Measurements from ENCODE around the gene ALK.

Gene ALK

DNA sequence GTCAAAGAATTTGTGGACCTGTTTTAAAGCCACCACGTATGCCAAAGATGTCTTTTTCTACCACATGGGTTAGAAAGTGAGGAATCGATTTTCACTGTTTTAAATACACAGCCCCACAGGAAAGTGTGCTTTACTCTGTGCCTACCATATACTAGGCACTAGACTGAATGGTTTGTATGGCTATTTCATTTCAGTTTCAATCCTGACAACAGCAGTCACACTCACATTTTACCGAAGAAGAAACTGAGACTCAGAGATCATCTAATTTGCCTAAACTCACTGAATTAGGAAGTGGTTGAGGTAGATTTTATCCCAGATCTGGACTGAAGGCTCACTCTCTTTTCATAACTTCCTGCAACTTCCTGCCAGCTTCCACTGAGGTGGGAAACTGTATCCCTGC is 176.4 kb downstream of the ALK start:
- no peak for TF ChIP-seq CREB1 (IDR thresholded peaks at IDR 0.05; ENCODE audit: low read depth)
- no peak for TF ChIP-seq CEBPB (IDR thresholded peaks at IDR 0.05)
- no peak for TF ChIP-seq TAF1 (IDR thresholded peaks at IDR 0.05; ENCODE audit: low read depth)
- TF ChIP-seq, protein P1, sequence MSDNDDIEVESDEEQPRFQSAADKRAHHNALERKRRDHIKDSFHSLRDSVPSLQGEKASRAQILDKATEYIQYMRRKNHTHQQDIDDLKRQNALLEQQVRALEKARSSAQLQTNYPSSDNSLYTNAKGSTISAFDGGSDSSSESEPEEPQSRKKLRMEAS (IDR thresholded peaks at IDR 0.05), result no peak
- no peak for TF ChIP-seq TCF12 (IDR thresholded peaks at IDR 0.05; ENCODE audit: low read depth)
- no peak for TF ChIP-seq TEAD4 (IDR thresholded peaks at IDR 0.05)
- TF ChIP-seq EP300 (IDR thresholded peaks at IDR 0.05; ENCODE audit: borderline replicate concordance), result no peak
- TF ChIP-seq, protein P2, sequence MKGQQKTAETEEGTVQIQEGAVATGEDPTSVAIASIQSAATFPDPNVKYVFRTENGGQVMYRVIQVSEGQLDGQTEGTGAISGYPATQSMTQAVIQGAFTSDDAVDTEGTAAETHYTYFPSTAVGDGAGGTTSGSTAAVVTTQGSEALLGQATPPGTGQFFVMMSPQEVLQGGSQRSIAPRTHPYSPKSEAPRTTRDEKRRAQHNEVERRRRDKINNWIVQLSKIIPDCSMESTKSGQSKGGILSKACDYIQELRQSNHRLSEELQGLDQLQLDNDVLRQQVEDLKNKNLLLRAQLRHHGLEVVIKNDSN (IDR thresholded peaks at IDR 0.05), result no peak
- no peak for TF ChIP-seq EGR1 (IDR thresholded peaks at IDR 0.05)
- no peak for TF ChIP-seq RAD21 (IDR thresholded peaks at IDR 0.05; ENCODE audit: low read depth)
- no peak for TF ChIP-seq REST (IDR thresholded peaks at IDR 0.05; ENCODE audit: low read depth)
- no peak for TF ChIP-seq NFIC (IDR thresholded peaks at IDR 0.05)

GRCh38 chr2:29743516-29743915 is 177.9 kb downstream of the ALK start:
- TF ChIP-seq YY1 (IDR thresholded peaks at IDR 0.05; ENCODE audit: low read depth) (no peak), REST (IDR thresholded peaks at IDR 0.05; ENCODE audit: low read depth) (no peak), EGR1 (IDR thresholded peaks at IDR 0.05) (no peak), CEBPB (IDR thresholded peaks at IDR 0.05) (no peak), RAD21 (IDR thresholded peaks at IDR 0.05; ENCODE audit: low read depth) (no peak), CREB1 (IDR thresholded peaks at IDR 0.05; ENCODE audit: low read depth) (no peak), NFIC (IDR thresholded peaks at IDR 0.05) (no peak), TCF12 (IDR thresholded peaks at IDR 0.05; ENCODE audit: low read depth) (no peak), TEAD4 (IDR thresholded peaks at IDR 0.05) (no peak), ZBTB7A (IDR thresholded peaks at IDR 0.05; ENCODE audit: low read depth) (no peak), FOXM1 (IDR thresholded peaks at IDR 0.05; ENCODE audit: borderline replicate concordance, low read depth) (no peak), EP300 (IDR thresholded peaks at IDR 0.05; ENCODE audit: borderline replicate concordance) (no peak), TAF1 (IDR thresholded peaks at IDR 0.05; ENCODE audit: low read depth) (no peak)
- TF ChIP-seq, protein P1 (IDR thresholded peaks at IDR 0.05), result no peak
- TF ChIP-seq, protein P2 (IDR thresholded peaks at IDR 0.05), result no peak

GRCh38 chr2:29742656-29743055 is 178.7 kb downstream of the ALK start:
- TF ChIP-seq CEBPB (IDR thresholded peaks at IDR 0.05), result no peak
- no peak for TF ChIP-seq REST (IDR thresholded peaks at IDR 0.05; ENCODE audit: low read depth)
- TF ChIP-seq CREB1 (IDR thresholded peaks at IDR 0.05; ENCODE audit: low read depth), result no peak
- no peak for TF ChIP-seq EP300 (IDR thresholded peaks at IDR 0.05; ENCODE audit: borderline replicate concordance)
- TF ChIP-seq EGR1 (IDR thresholded peaks at IDR 0.05), result no peak
- no peak for TF ChIP-seq TCF12 (IDR thresholded peaks at IDR 0.05; ENCODE audit: low read depth)
- no peak for TF ChIP-seq NFIC (IDR thresholded peaks at IDR 0.05)
- TF ChIP-seq TAF1 (IDR thresholded peaks at IDR 0.05; ENCODE audit: low read depth), result no peak
- TF ChIP-seq ZBTB7A (IDR thresholded peaks at IDR 0.05; ENCODE audit: low read depth), result no peak
- no peak for TF ChIP-seq YY1 (IDR thresholded peaks at IDR 0.05; ENCODE audit: low read depth)

GRCh38 chr2:29741132-29741531 is 180.3 kb downstream of the ALK start:
- TF ChIP-seq REST (IDR thresholded peaks at IDR 0.05; ENCODE audit: low read depth) (no peak), ZBTB7A (IDR thresholded peaks at IDR 0.05; ENCODE audit: low read depth) (no peak), CREB1 (IDR thresholded peaks at IDR 0.05; ENCODE audit: low read depth) (no peak), TCF12 (IDR thresholded peaks at IDR 0.05; ENCODE audit: low read depth) (no peak), EGR1 (IDR thresholded peaks at IDR 0.05) (no peak), NFIC (IDR thresholded peaks at IDR 0.05) (no peak), YY1 (IDR thresholded peaks at IDR 0.05; ENCODE audit: low read depth) (no peak), TEAD4 (IDR thresholded peaks at IDR 0.05) (no peak), RAD21 (IDR thresholded peaks at IDR 0.05; ENCODE audit: low read depth) (no peak), TAF1 (IDR thresholded peaks at IDR 0.05; ENCODE audit: low read depth) (no peak)
- TF ChIP-seq, protein P2 (IDR thresholded peaks at IDR 0.05), result no peak
- TF ChIP-seq, protein P1 (IDR thresholded peaks at IDR 0.05), result no peak

Data from Ishikawa (cell line).